Colonic mucosa (tissue), 4 donors: ENCODE data around the gene PDZD4. TPM values are rescaled to one million over a fixed set of nuclear protein-coding genes. Genes with fewer than 3 reads are reported as not detected.

Source experiments
- DNase-seq: peaks from one replicate; pipeline ENCODE4 v3.0.0-alpha.2; 2020
- H3K27ac ChIP-seq: fragments of 200-600 bp; one replicate; pipeline ENCODE4 v1.8.0; 2021
- H3K27me3 ChIP-seq: fragments of 200-600 bp; one replicate; pipeline ENCODE4 v1.8.0; 2021
- H3K36me3 ChIP-seq: fragments of 200-600 bp; one replicate; pipeline ENCODE4 v1.8.0; 2021
- H3K4me1 ChIP-seq: fragments of 200-600 bp; one replicate; pipeline ENCODE4 v1.8.0; 2021; ENCODE audit warnings: mild to moderate bottlenecking
- H3K4me3 ChIP-seq: fragments of 200-600 bp; one replicate; pipeline ENCODE4 v1.8.0; 2021
- H3K9ac ChIP-seq, 2 donors: one replicate each; pipeline ENCODE4 v1.7.0; 2013; ENCODE audit warnings: control low read depth in 2 of 2, low read depth in 2 of 2, low read length in 2 of 2
- H3K9me3 ChIP-seq: fragments of 200-600 bp; one replicate; pipeline ENCODE4 v1.8.0; 2021
- CTCF ChIP-seq: fragments of 200-600 bp; IDR thresholded peaks from one replicate; pipeline ENCODE4 v1.8.0; 2022; ENCODE audit warnings: antibody characterized with exemption, mild to moderate bottlenecking
- intact Hi-C: fragments of 100-400 bp; cut with DNase I; formaldehyde crosslinking; loops from one replicate; pipeline ENCODE4 v1.14.1; 2022
- total RNA-seq, 2 donors: library from RNA; stranded (reverse); fragmentation: NEBNext Ultra II Directional in 1 of 2; extraction: Animal tissue kit (Norgen Biotek cat#: 25700) in 1 of 2; gene quantifications; one replicate each; pipeline ENCODE4 v1.2.1, GENCODE V29; 2021
- donor health status: healthy.
- donor health status: DM: no; HTN: no; CAD: no.
- donor health status: DM: no; HTN: no; CAD: no.

The PDZD4 gene
- total RNA-seq, 2 donors from 2014 or later, result 1.5 to 3.2 TPM

GRCh38 chrX:153873282-153874084 is 43.1 kb upstream of the PDZD4 start:
- intact Hi-C loops, result no loop called here
- Histone ChIP-seq H3K36me3 (no peaks in the 10 kb centered on the region), H3K27ac (no peak overlapping the region), H3K4me3 (no peak overlapping the region), H3K27me3 (peaks cover 3% of the 10 kb centered on the region), H3K9me3 (no peaks in the 10 kb centered on the region), H3K9ac (no peak overlapping the region), H3K4me1 (no peaks in the 10 kb centered on the region)
- no peak for TF ChIP-seq CTCF
- DNase-seq, result no peak

- H3K27me3 ChIP-seq, result no peaks in the 10 kb centered on the region
- intact Hi-C loops, result no loop called here
- no peak overlapping the region for H3K9ac ChIP-seq
- DNase-seq, result no peak
- H3K4me3 ChIP-seq, result no peak overlapping the region
- H3K4me1 ChIP-seq, result no peaks in the 10 kb centered on the region
- no peak overlapping the region for H3K27ac ChIP-seq
- no peaks in the 10 kb centered on the region for H3K9me3 ChIP-seq
- no peak for TF ChIP-seq CTCF
- no peaks in the 10 kb centered on the region for H3K36me3 ChIP-seq
Measured at GRCh38 chrX:153871946-153872878, 41.9 kb upstream of the PDZD4 start.

- Histone ChIP-seq H3K9ac (no peak overlapping the region), H3K27ac (no peak overlapping the region), H3K36me3 (no peaks in the 10 kb centered on the region), H3K27me3 (no peaks in the 10 kb centered on the region), H3K9me3 (no peaks in the 10 kb centered on the region), H3K4me3 (no peak overlapping the region), H3K4me1 (no peaks in the 10 kb centered on the region)
- no peak for TF ChIP-seq CTCF
- intact Hi-C loops, result no loop called here
- no peak for DNase-seq
Measured at GRCh38 chrX:153871451-153871850, 41.1 kb upstream of the PDZD4 start.

- H3K36me3 ChIP-seq, result no peaks in the 10 kb centered on the region
- DNase-seq, result no peak
- TF ChIP-seq CTCF, result no peak
- no peaks in the 10 kb centered on the region for H3K4me1 ChIP-seq
- intact Hi-C loops, result no loop called here
- H3K27me3 ChIP-seq, result no peaks in the 10 kb centered on the region
- H3K4me3 ChIP-seq, result no peak overlapping the region
- H3K9me3 ChIP-seq, result no peaks in the 10 kb centered on the region
- no peak overlapping the region for H3K27ac ChIP-seq
- no peak overlapping the region for H3K9ac ChIP-seq
Measured at GRCh38 chrX:153870791-153871360, 40.5 kb upstream of the PDZD4 start.

- no peak overlapping the region for H3K9ac ChIP-seq
- H3K4me1 ChIP-seq, result no peaks in the 10 kb centered on the region
- H3K36me3 ChIP-seq, result no peaks in the 10 kb centered on the region
- no peaks in the 10 kb centered on the region for H3K27me3 ChIP-seq
- TF ChIP-seq CTCF, result no peak
- no peak for DNase-seq
- H3K4me3 ChIP-seq, result no peak overlapping the region
- H3K9me3 ChIP-seq, result no peaks in the 10 kb centered on the region
- intact Hi-C loops, result no loop called here
- no peak overlapping the region for H3K27ac ChIP-seq
Measured at GRCh38 chrX:153870288-153870690, 39.9 kb upstream of the PDZD4 start.
